ENCODE data around the gene PRRX2. TPM values are rescaled to one million over a fixed set of nuclear protein-coding genes. Genes with fewer than 3 reads are reported as not detected.
A peak's percentile ranks its signal among the peaks of the same experiment; 100 is the strongest.

PRRX2 gene
- 43.7 TPM for total RNA-seq

DNA sequence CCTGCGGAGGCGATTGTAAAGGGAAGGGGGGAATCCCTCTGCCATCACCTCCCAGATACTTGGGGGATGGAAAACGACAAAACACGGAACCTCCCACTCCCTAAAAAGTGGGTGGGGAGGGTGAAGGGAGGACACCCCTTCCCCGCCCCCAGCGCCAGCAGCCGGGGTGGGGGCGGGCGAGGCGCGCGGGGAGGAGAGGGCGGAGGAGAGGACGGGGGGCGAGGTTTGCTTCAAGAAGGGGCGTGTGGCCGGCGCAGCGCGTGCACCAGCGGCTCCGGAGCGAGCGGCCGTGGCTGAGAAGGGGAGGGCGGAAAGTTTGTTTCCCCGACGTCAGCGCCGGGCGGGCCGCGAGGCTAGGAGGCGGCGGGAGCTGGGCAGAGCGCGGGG is at the start of gene PRRX2:
PRRX2 (plus strand) TSS at position 259 of the 387 bp plus-strand sequence. CDS start 221 bp downstream, outside the sequence.
- intact Hi-C loops (cut with DNase I): no loop called here
- Histone ChIP-seq H3K27ac (peak within 1 kb of the TSS; percentile 86), H3K9me3 (no peaks in the 10 kb centered on the region), H3K27me3 (no peaks in the 10 kb centered on the region), H3K36me3 (no peaks in the 10 kb centered on the region), H3K4me1 (peaks cover 32% of the 10 kb centered on the region), H3K4me3 (peak within 1 kb of the TSS; percentile 46 to 82)
- DNase-seq (ENCODE audit: extremely low spot score in 2 of 2): no peak
- TF ChIP-seq POLR2AphosphoS5 (IDR thresholded peaks at IDR 0.05; ENCODE audit: insufficient read depth in 1 of 2, low read depth in 1 of 2) (peak in 1 of 2 donors; percentile 73), POLR2A (IDR thresholded peaks at IDR 0.05) (peak in 1 of 2 donors; percentile 56)
- TF ChIP-seq, protein P1, sequence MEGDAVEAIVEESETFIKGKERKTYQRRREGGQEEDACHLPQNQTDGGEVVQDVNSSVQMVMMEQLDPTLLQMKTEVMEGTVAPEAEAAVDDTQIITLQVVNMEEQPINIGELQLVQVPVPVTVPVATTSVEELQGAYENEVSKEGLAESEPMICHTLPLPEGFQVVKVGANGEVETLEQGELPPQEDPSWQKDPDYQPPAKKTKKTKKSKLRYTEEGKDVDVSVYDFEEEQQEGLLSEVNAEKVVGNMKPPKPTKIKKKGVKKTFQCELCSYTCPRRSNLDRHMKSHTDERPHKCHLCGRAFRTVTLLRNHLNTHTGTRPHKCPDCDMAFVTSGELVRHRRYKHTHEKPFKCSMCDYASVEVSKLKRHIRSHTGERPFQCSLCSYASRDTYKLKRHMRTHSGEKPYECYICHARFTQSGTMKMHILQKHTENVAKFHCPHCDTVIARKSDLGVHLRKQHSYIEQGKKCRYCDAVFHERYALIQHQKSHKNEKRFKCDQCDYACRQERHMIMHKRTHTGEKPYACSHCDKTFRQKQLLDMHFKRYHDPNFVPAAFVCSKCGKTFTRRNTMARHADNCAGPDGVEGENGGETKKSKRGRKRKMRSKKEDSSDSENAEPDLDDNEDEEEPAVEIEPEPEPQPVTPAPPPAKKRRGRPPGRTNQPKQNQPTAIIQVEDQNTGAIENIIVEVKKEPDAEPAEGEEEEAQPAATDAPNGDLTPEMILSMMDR (IDR thresholded peaks at IDR 0.05): no peak

DNA sequence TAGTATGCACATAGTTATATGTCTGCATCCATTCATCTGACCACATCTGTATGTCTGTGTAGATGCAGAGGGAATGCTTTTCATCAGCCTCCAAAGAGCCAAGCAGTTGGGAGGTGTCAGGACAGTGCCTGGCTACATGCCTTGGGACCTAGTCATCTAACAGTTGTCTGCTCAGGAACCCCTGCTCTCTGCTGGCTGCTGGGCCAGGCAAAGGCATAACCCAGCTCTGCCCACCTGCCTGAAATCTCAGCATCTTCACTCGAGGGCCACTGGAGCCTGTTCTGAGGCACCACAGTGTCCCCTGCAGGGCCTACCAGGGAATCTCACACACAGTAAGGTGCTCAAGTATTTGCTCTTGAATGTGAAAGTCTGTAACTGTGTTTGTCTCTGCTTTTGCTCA is 48.3 kb upstream of the PRRX2 start:
- intact Hi-C loops (cut with DNase I): no loop called here
- no peak for DNase-seq (ENCODE audit: extremely low spot score in 2 of 2)
- Histone ChIP-seq H3K9me3 (no peaks in the 10 kb centered on the region), H3K36me3 (no peaks in the 10 kb centered on the region), H3K27me3 (no peaks in the 10 kb centered on the region), H3K4me1 (peaks cover 14% of the 10 kb centered on the region), H3K27ac (no peak overlapping the region), H3K4me3 (no peak overlapping the region)
- TF ChIP-seq, protein P1 (IDR thresholded peaks at IDR 0.05): no peak
- TF ChIP-seq POLR2A (IDR thresholded peaks at IDR 0.05) (no peak), POLR2AphosphoS5 (IDR thresholded peaks at IDR 0.05; ENCODE audit: insufficient read depth in 1 of 2, low read depth in 1 of 2) (no peak)

DNA sequence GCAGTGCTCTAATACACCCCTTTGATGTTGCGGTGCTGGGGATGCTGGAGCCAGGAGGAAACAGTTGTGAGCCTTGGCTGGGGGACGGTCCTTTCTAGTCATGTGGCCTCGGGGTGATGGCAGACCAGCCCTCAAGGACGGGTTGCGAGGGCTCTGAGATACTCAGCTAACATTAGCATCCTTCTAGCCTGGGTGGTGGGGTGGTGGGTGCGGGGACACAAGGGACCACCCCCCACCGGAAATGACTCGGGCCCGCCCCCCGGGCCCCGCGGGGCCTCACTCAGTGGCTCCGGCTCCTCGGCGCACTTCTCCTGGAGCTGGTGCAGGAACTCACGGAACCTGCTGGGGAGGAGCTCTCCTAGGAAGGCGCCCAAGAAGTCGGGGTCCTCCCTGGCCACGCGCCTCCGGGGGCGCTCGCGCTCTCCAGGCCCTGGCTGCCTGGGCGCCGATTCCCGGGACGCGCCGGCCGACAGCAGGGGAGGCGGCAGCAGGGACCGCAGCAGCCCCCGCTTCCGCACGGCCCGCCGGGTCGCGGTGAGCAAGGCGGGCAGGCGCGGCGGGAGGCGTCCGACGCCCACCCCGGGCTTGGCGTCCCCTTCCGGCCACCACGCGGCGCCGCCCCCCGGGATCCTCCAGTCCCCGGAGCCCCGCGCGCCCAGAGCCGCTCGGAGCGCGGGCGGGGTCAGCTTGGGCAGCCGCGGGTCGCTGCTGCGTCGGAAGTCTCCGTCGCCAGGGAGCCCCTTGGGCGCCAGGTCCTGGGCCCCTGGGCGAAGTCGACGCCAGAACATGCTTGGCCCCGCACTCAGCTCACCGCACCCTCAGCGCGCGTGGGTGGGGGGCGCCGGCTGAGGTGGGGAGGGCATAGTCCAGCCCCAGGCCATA is 45.4 kb upstream of the PRRX2 start:
- peak overlapping the region; percentile 48 to 50 for H3K4me3 ChIP-seq
- TF ChIP-seq POLR2A (IDR thresholded peaks at IDR 0.05): no peak
- no peak for TF ChIP-seq POLR2AphosphoS5 (IDR thresholded peaks at IDR 0.05; ENCODE audit: insufficient read depth in 1 of 2, low read depth in 1 of 2)
- TF ChIP-seq, protein P1 (IDR thresholded peaks at IDR 0.05): no peak
- H3K4me1 ChIP-seq: peaks cover 15% of the 10 kb centered on the region
- no peak for DNase-seq (ENCODE audit: extremely low spot score in 2 of 2)
- H3K27me3 ChIP-seq: no peaks in the 10 kb centered on the region
- H3K27ac ChIP-seq: peak overlapping the region; percentile 28
- intact Hi-C loops (cut with DNase I): no loop called here
- H3K9me3 ChIP-seq: no peaks in the 10 kb centered on the region
- no peaks in the 10 kb centered on the region for H3K36me3 ChIP-seq

GRCh38 chr9:129620669-129621295 is 44.7 kb upstream of the PRRX2 start, which contains the start of gene C9orf50:
Gene C9orf50 (minus strand): TSS chr9:129621101. CDS start chr9:129620574, 527 bp downstream.
- Histone ChIP-seq H3K4me1 (peaks cover 23% of the 10 kb centered on the region), H3K4me3 (peak within 1 kb of the TSS; percentile 48 to 50), H3K27me3 (no peaks in the 10 kb centered on the region), H3K27ac (peak within 1 kb of the TSS; percentile 28), H3K9me3 (no peaks in the 10 kb centered on the region), H3K36me3 (no peaks in the 10 kb centered on the region)
- intact Hi-C loops (cut with DNase I): no loop called here
- DNase-seq (ENCODE audit: extremely low spot score in 2 of 2): no peak
- TF ChIP-seq, protein P1 (IDR thresholded peaks at IDR 0.05): no peak
- no peak for TF ChIP-seq POLR2AphosphoS5 (IDR thresholded peaks at IDR 0.05; ENCODE audit: insufficient read depth in 1 of 2, low read depth in 1 of 2)
- TF ChIP-seq POLR2A (IDR thresholded peaks at IDR 0.05): no peak
